Activated CD4-positive, alpha-beta T cell treated with anti-CD3 and anti-CD28 coated beads for 36 hours (primary cell): ENCODE measurements around the gene OPA3. TPM values are rescaled to one million over a fixed set of nuclear protein-coding genes. Genes with fewer than 3 reads are reported as not detected.
A peak's percentile ranks its signal among the peaks of the same experiment; 100 is the strongest.

ENCODE experiments used
- ATAC-seq: fragments of 200-7000 bp; cut with Tn5 transposase; one replicate; pipeline ENCODE4 v1.10.0; 2021; ENCODE audit warnings: mild to moderate bottlenecking, moderate library complexity
- CTCF ChIA-PET: fragments of 350-600 bp; sonication (Branson Sonifier 250); formaldehyde crosslinking; loops from one replicate; lab custom pipeline; 2021; ENCODE audit warnings: antibody characterized with exemption; lab: Charles Lee
- POLR2A ChIA-PET: fragments of 350-600 bp; sonication (Branson Sonifier 250); formaldehyde crosslinking; loops from one replicate; lab custom pipeline; 2021; ENCODE audit warnings: antibody characterized with exemption, inconsistent platforms; lab: Charles Lee
- DNase-seq: peaks from one replicate; pipeline ENCODE4 v3.0.0-alpha.2; 2020
- H3K27ac Mint-ChIP-seq: one replicate; pipeline ENCODE4 v1.8.0; 2021; ENCODE audit warnings: mixed read lengths
- H3K27me3 Mint-ChIP-seq: one replicate; pipeline ENCODE4 v1.8.0; 2021; ENCODE audit warnings: mixed read lengths
- H3K36me3 Mint-ChIP-seq: one replicate; pipeline ENCODE4 v1.8.0; 2021; ENCODE audit warnings: low read depth, mixed read lengths
- H3K4me1 Mint-ChIP-seq: one replicate; pipeline ENCODE4 v1.8.0; 2021; ENCODE audit warnings: mixed read lengths
- H3K4me3 Mint-ChIP-seq: one replicate; pipeline ENCODE4 v1.8.0; 2021; ENCODE audit warnings: mild to moderate bottlenecking, moderate library complexity, mixed read lengths
- H3K9me3 Mint-ChIP-seq: one replicate; pipeline ENCODE4 v1.8.0; 2021; ENCODE audit warnings: low read depth, mixed read lengths
- intact Hi-C, 2 experiments: fragments of 100-400 bp; cut with DNase I in 1 of 2; cut with micrococcal nuclease in 1 of 2; formaldehyde crosslinking; loops; one replicate each; pipeline versions ENCODE4 v1.14.2 to v1.15.1; 2022 to 2024; cut with DNase I, micrococcal nuclease
- total RNA-seq, 2 experiments: library from RNA; stranded (reverse); gene quantifications; one replicate each; pipeline ENCODE4 v1.2.3, GENCODE V29; 2021

Gene OPA3
- total RNA-seq, 2 experiments from 2014 or later: 13.8 to 14.4 TPM

GRCh38 chr19:45567609-45568008 lies 17.0 kb downstream of the OPA3 start:
- H3K4me1 Mint-ChIP-seq: peaks cover 21% of the 10 kb centered on the region

DNA sequence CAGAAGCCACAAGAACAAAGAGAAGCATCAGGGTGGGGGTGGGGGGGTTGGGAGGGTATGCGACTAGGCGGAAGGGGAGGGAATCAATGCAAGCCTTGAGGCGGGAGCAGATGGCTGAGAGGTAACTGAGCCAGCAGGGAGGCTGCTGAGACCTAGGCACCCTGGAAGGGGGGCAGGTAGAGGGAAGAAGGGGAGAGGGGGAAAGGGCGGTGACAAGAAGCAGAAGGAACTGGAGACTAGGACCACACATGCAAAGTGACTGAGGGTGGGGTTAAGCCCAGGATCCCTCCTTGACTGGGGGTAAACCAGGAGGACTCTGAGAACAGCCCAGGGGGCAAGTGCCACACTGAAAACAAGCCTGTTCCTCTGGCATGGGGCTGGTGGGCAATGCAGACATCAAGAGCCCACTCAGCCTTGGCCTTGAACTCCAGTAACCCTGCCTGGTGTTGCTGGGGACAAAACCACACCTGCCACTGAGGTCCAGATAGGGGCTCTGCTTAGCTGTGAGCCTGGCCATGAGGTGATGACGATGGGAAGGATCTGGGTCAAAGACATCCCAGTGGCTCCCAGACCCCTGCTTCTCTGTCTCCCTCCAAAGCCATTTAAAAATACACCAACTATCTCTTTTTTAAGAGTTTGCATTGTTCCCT lies 20.3 kb downstream of the OPA3 start:
- DNase-seq (no peak), ATAC-seq (peak; percentile 48)
- no peaks in the 10 kb centered on the region for H3K27me3 Mint-ChIP-seq
- no peaks in the 10 kb centered on the region for H3K9me3 Mint-ChIP-seq
- peaks cover 24% of the 10 kb centered on the region for H3K4me1 Mint-ChIP-seq
- CTCF ChIA-PET: no interaction called here
- no peaks in the 10 kb centered on the region for H3K36me3 Mint-ChIP-seq
- H3K4me3 Mint-ChIP-seq: no peak overlapping the region
- peak overlapping the region; percentile 30 for H3K27ac Mint-ChIP-seq
- POLR2A ChIA-PET: no interaction called here
- intact Hi-C loops: loop anchor here in 1 of 2 experiments (5.0 kb wide), 1 partner anchor 122 kb away; no protein-coding TSS in a partner anchor

More at GRCh38 chr19:45567609-45568008, 17.0 kb downstream of the OPA3 start:
- Mint-ChIP-seq H3K9me3 (no peaks in the 10 kb centered on the region), H3K27me3 (no peaks in the 10 kb centered on the region), H3K4me3 (no peak overlapping the region), H3K36me3 (peaks cover 3% of the 10 kb centered on the region), H3K27ac (no peak overlapping the region)
- DNase-seq: no peak
- POLR2A ChIA-PET: interaction anchor here (0.6 kb wide), 1 partner anchor 9 kb away, joined by 3 read pairs; no protein-coding TSS in a partner anchor
- intact Hi-C loops: loop anchor here in 1 of 2 experiments (2.0 kb wide), 1 partner anchor 29 kb away; no protein-coding TSS in a partner anchor
- ATAC-seq: no peak
- CTCF ChIA-PET: interaction anchor here (0.7 to 2.5 kb wide), 4 partner anchors 8 to 40 kb away, joined by 3 to 14 read pairs (median 4); no protein-coding TSS in a partner anchor

DNA sequence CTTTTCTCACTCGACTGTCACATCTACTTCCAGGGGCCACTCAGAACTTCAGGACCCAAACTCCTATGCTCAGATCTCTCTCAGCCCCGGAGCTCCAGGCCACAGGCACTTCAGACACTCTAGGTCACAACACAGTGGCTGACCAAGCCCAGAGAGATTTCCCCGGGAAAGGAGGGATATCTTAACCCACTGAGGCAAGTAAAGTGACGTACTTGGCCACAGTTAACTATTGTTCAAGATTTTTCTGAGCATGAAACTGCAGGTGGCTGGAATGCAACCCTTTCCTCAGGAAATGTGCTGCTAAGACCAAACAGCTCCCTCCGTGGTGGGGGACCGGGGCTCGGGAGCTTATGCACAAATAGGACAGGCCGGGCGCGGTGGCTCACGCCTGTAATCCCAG lies 23.9 kb downstream of the OPA3 start:
- intact Hi-C loops: loop anchor here in 1 of 2 experiments (5.0 kb wide), 1 partner anchor 118 kb away; no protein-coding TSS in a partner anchor
- CTCF ChIA-PET: no interaction called here
- POLR2A ChIA-PET: no interaction called here
- DNase-seq (no peak), ATAC-seq (no peak)
- Mint-ChIP-seq H3K36me3 (no peaks in the 10 kb centered on the region), H3K27me3 (no peaks in the 10 kb centered on the region), H3K27ac (no peak overlapping the region), H3K9me3 (no peaks in the 10 kb centered on the region), H3K4me3 (no peak overlapping the region), H3K4me1 (peaks cover 34% of the 10 kb centered on the region)

- H3K36me3 Mint-ChIP-seq: no peaks in the 10 kb centered on the region
- no peak overlapping the region for H3K4me3 Mint-ChIP-seq
- ChIA-PET CTCF (interaction anchor here (1.0 kb wide), 1 partner anchor 8 kb away, joined by 4 read pairs; no protein-coding TSS in a partner anchor), POLR2A (no interaction called here)
- H3K27me3 Mint-ChIP-seq: no peaks in the 10 kb centered on the region
- DNase-seq (no peak), ATAC-seq (no peak)
- H3K27ac Mint-ChIP-seq: no peak overlapping the region
- intact Hi-C loops: loop anchor here in 1 of 2 experiments (5.0 kb wide), 1 partner anchor 118 kb away; no protein-coding TSS in a partner anchor
- H3K9me3 Mint-ChIP-seq: no peaks in the 10 kb centered on the region
- peaks cover 34% of the 10 kb centered on the region for H3K4me1 Mint-ChIP-seq
Observed at GRCh38 chr19:45560038-45560437, 24.6 kb downstream of the OPA3 start.

DNA sequence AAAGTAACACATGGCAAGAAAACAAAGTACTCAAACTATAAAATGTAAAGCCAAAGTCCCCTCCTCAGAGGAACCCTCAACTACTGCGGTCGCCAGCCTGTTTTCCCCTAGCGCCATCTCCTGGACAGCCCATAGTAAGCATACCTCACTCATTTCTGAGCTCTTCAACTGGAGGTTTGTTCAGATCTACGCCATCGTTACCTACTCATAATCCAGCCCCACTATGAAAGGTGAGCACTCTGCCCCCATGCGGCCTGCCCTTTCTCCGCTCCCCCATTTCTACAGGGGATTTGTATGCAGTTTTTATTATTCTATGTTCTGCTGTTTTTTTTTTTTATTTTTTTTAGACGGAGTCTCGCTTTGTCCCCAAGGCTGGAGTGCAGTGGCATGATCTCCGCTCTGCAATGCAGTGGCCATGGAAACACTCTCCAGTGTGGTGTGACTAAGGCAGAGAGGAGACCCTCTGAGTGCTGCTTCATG lies 26.2 kb downstream of the OPA3 start:
- intact Hi-C loops: loop anchor here (1.0 to 5.0 kb wide), 6 partner anchors 26 to 131 kb away; partner anchors contain the start of genes OPA3 (in 1 of the 2) and PPM1N (in 1 of the 2)
- H3K27ac Mint-ChIP-seq: peak overlapping the region; percentile 5
- DNase-seq: peak; percentile 87
- POLR2A ChIA-PET: interaction anchor here (0.5 to 1.6 kb wide), 7 partner anchors 9 to 380 kb away, joined by 3 to 11 read pairs (median 3); partner anchors contain the start of genes FOSB and TRAPPC6A
- CTCF ChIA-PET: interaction anchor here (0.5 to 1.7 kb wide), 32 partner anchors 9 to 652 kb away, joined by 3 to 14 read pairs (median 4); partner anchors contain the start of genes APOE, CCDC61, OPA3 and QPCTL
- no peak overlapping the region for H3K4me3 Mint-ChIP-seq
- H3K9me3 Mint-ChIP-seq: no peaks in the 10 kb centered on the region
- H3K27me3 Mint-ChIP-seq: no peaks in the 10 kb centered on the region
- peaks cover 25% of the 10 kb centered on the region for H3K4me1 Mint-ChIP-seq
- peak; percentile 99 for ATAC-seq
- H3K36me3 Mint-ChIP-seq: no peaks in the 10 kb centered on the region

- ChIA-PET POLR2A (no interaction called here), CTCF (interaction anchor here (0.5 to 1.2 kb wide), 3 partner anchors 13 to 182 kb away, joined by 3 read pairs; no protein-coding TSS in a partner anchor)
- Mint-ChIP-seq H3K4me3 (no peak overlapping the region), H3K9me3 (no peaks in the 10 kb centered on the region), H3K4me1 (peaks cover 17% of the 10 kb centered on the region), H3K36me3 (peaks cover 5% of the 10 kb centered on the region), H3K27ac (peak overlapping the region; percentile 5), H3K27me3 (no peaks in the 10 kb centered on the region)
- ATAC-seq (no peak), DNase-seq (no peak)
- intact Hi-C loops: loop anchor here in 1 of 2 experiments (5.0 kb wide), 1 partner anchor 130 kb away; no protein-coding TSS in a partner anchor
Observed at GRCh38 chr19:45556835-45557234, 27.8 kb downstream of the OPA3 start.

- ATAC-seq (no peak), DNase-seq (no peak)
- Mint-ChIP-seq H3K36me3 (peaks cover 8% of the 10 kb centered on the region), H3K27ac (no peak overlapping the region), H3K4me1 (peaks cover 10% of the 10 kb centered on the region), H3K4me3 (no peak overlapping the region), H3K27me3 (no peaks in the 10 kb centered on the region), H3K9me3 (no peaks in the 10 kb centered on the region)
- CTCF ChIA-PET: no interaction called here
- intact Hi-C loops: no loop called here
- POLR2A ChIA-PET: interaction anchor here (0.7 kb wide), 1 partner anchor 17 kb away, joined by 4 read pairs; no protein-coding TSS in a partner anchor
Observed at GRCh38 chr19:45554481-45554880, 30.1 kb downstream of the OPA3 start.

DNA sequence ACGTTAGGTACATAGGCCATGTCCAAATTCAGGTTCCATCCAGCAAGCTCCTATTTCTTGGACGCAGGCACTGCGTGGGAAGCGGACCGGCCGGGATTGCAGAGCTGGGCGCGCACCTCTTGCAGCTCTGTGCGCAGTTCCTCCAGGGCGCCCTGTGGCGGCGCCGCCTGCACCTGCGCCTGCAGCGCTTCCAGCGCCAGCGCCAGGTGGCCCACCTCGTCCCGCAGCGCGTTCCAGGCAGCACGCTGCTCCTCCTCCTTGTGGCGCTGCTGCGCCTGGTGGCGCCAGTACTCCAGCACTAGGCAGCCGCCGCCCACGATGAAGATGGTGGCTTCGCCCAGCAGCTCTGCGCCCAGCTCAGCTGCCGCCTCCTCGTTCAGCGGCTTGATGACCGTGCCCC lies 31.1 kb downstream of the OPA3 start:
- H3K36me3 Mint-ChIP-seq: peaks cover 8% of the 10 kb centered on the region
- no peak overlapping the region for H3K27ac Mint-ChIP-seq
- H3K4me3 Mint-ChIP-seq: no peak overlapping the region
- peaks cover 4% of the 10 kb centered on the region for H3K4me1 Mint-ChIP-seq
- ATAC-seq (no peak), DNase-seq (no peak)
- no peaks in the 10 kb centered on the region for H3K27me3 Mint-ChIP-seq
- ChIA-PET CTCF (interaction anchor here (0.6 kb wide), 1 partner anchor 21 kb away, joined by 3 read pairs; no protein-coding TSS in a partner anchor), POLR2A (interaction anchor here (0.8 kb wide), 1 partner anchor 73 kb away, joined by 3 read pairs; no protein-coding TSS in a partner anchor)
- H3K9me3 Mint-ChIP-seq: no peaks in the 10 kb centered on the region
- intact Hi-C loops: no loop called here

DNA sequence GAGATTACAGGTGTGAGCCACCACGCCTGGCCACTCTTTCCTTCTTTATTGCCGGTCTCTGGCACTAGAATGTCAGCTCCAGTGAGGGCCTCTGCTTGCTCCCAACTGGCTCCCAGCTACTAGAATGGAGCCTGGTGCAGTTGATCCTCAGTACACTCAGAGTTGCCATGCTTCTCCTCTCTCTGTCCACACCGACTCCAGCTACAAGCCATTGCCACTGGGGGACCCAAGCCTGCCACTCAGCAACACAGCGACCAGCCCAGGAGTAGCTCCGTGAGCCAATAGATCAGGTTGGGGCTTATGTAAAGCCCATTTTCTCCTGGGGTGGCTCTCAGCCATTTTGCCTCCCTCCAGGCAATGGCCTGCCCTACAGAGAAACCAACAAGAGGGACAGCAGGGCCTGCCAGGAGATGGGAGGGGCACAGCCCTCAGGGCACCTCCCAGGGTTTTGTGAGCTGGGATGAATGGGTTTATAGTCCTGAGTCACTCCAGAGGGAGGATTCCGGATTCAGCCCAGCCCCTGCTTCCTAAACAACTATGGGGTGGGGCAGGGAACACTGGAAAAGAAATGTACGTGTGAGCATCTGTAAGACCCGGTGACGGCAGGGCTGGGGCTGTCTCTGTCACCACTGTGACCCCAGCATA lies 36.5 kb downstream of the OPA3 start:
- POLR2A ChIA-PET: no interaction called here
- intact Hi-C loops: no loop called here
- no peaks in the 10 kb centered on the region for H3K9me3 Mint-ChIP-seq
- no peak overlapping the region for H3K4me3 Mint-ChIP-seq
- H3K36me3 Mint-ChIP-seq: peaks cover 7% of the 10 kb centered on the region
- H3K27me3 Mint-ChIP-seq: no peaks in the 10 kb centered on the region
- CTCF ChIA-PET: interaction anchor here (2.7 kb wide), 1 partner anchor 10 kb away, joined by 14 read pairs; no protein-coding TSS in a partner anchor
- ATAC-seq: no peak
- H3K4me1 Mint-ChIP-seq: peaks cover 6% of the 10 kb centered on the region
- no peak overlapping the region for H3K27ac Mint-ChIP-seq
- DNase-seq: no peak

DNA sequence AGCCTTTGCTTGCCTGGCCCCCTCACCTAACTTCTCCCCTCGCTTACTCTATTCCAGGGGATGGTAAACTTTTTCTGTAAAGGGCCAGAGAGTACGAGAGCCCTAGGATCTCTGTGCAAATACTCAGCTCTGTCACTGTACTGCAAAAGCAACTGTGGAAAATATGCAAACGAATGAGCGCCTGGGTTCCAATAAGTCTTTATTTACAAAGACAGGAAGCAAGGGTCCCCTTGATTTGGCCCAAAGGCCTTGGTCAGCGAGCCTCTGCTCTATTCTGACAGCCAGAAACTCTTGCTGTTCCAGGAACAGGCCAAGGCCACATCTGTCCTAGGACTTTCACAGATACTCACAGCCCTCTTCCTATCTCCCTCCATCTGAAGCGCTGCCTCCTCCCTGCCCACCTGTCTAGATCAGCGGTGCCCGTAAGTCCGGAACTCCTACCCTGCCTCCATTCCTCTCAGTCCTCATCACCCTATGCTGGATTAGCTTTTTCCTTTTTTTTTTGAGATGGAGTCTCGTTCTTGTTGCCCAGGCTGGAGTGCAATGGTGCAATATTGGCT lies 37.3 kb downstream of the OPA3 start:
- Mint-ChIP-seq H3K36me3 (peaks cover 4% of the 10 kb centered on the region), H3K9me3 (no peaks in the 10 kb centered on the region), H3K4me1 (peaks cover 6% of the 10 kb centered on the region), H3K27ac (no peak overlapping the region), H3K4me3 (no peak overlapping the region), H3K27me3 (no peaks in the 10 kb centered on the region)
- intact Hi-C loops: no loop called here
- CTCF ChIA-PET: no interaction called here
- POLR2A ChIA-PET: no interaction called here
- ATAC-seq: no peak
- no peak for DNase-seq

DNA sequence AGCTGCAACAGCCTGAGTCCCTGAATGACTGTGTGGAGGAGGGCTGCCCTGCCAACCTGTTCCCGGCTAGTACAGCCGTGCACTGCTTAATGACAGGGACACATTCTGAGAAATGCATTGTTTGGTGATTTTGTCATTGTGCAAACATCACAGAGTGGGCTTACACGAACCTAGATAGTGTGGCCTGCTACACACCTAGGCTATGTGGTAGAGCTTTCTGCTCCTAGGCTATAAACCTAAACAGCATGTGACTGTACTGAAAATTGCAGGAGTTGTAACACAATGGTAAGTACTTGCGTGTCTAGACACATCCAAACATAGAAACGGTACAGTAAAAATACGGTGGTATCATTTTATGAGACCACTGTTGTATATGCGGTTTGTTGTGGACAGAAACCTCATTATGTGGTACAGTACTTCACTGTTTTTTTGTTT lies 42.4 kb downstream of the OPA3 start:
- no peaks in the 10 kb centered on the region for H3K27me3 Mint-ChIP-seq
- ATAC-seq (no peak), DNase-seq (no peak)
- H3K4me1 Mint-ChIP-seq: peaks cover 6% of the 10 kb centered on the region
- no peaks in the 10 kb centered on the region for H3K9me3 Mint-ChIP-seq
- CTCF ChIA-PET: interaction anchor here (1.0 kb wide), 1 partner anchor 57 kb away, joined by 5 read pairs; no protein-coding TSS in a partner anchor
- peaks cover 2% of the 10 kb centered on the region for H3K36me3 Mint-ChIP-seq
- intact Hi-C loops: no loop called here
- POLR2A ChIA-PET: no interaction called here
- H3K27ac Mint-ChIP-seq: no peak overlapping the region
- H3K4me3 Mint-ChIP-seq: no peak overlapping the region
